IPS-11a (cell line): ENCODE results near the gene ABCG4.
"Not testable (repeated sequence)": the region's sequence is repeated elsewhere in the genome, so short reads cannot be mapped to it uniquely, and the experiment has no call there.

ENCODE experiments used
- H3K4me3 ChIP-seq: one replicate; pipeline ENCODE4 v1.5.1; 2013; ENCODE audit warnings: low read depth, low read length, control low read depth

Gene ABCG4

DNA sequence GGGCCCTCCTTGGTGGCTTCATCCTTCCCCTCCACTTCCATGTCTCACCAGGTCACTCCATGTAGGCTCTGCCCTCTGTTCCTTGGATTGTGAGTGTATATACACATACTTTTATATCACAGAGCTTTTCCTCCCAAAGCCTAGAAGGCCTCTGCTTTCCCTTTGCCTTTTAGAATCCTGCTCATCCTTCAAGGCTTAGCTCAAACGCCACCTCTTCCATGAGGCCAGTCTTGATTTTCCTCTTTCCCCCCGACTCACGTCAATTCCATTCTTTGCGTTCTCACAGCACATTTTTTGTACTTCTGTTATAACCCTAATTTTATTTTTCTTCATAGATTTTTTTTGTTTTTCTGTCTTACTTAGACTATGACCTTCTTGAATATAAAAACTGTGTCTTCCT, 3.8 kb downstream of the ABCG4 start:
- H3K4me3 ChIP-seq, result no peak overlapping the region

DNA sequence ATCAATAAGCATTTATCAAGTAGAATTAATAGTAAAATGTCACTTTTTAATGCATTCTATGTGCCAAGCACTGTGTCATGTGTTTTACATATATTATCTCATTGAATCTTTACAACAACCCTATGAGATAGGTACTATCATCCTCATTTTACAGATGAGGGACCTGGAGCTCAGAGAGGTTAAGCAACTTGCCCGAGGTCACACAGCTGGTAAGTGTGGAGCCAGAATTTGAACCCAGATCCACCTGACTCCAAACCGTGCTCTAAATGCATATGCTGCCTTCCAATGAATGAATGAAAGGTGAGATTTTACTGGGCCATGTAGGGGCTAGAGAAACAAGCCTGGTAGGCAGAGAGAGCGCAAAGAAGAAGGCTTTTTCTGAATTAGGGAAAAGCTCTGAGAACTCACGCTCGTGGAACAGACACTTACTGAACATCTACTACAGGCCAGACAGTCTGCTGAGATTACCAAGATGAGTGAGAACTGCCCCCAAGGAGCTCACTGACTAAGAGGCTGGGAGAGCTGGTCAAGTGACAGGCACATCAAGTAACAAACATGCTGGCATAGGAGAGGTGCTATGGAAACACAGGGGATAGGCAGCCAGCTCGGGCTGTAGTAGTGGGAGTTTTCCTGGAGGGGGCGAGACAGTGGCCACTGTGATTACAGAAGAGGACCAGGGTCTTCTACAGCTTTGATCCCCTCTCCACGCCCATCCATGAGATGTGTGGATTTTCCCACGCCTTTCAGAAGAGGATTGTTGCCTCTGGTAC, 4.4 kb downstream of the ABCG4 start:
- no peak overlapping the region for H3K4me3 ChIP-seq

DNA sequence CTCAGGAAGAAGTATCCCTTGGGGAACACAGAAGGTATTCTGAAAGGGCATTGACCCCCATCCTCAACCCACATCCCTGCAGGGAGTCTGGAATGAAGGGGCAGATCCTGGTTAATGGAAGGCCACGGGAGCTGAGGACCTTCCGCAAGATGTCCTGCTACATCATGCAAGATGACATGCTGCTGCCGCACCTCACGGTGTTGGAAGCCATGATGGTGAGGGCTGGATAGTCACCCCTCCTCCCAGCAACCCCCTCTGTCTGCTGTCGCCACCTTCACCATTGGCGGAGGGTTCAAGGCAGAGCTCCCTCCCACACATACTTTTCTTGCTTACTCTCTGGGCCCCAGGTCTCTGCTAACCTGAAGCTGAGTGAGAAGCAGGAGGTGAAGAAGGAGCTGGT, 5.3 kb downstream of the ABCG4 start:
- no peak overlapping the region for H3K4me3 ChIP-seq

DNA sequence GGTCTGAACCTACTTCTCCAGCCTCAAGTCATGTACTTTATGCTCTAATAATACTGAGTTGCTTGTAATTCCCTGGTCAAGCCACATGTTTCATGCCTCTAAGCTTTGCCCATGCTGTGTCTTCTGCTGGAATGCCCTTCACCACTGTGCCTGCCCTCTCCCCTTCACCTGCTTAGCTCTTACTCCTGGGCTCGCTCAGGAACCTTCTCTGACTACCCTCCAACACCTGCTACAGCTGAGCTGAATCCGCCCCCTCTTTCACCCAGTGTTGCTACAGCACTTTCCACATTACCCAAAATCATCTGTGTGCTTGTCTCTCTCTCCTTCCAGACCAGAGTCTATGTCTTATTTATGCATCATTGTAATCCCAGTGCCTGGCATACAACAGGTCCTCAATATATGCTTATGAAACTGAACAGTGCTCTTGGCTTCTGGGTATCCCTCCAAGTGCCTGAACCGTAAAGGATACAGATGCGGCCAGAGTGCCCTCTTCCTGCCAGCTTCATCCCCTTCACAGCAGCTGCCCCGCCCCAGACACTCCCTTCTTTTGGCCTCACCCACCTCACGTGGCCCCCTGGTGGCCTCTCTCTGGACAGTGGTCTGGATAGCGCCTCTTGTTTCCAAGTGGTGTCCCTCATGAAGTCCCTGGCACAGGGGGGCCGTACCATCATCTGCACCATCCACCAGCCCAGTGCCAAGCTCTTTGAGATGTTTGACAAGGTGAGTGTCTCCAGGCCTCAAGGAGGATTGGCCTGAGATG, 7.1 kb downstream of the ABCG4 start:
- no peak overlapping the region for H3K4me3 ChIP-seq

DNA sequence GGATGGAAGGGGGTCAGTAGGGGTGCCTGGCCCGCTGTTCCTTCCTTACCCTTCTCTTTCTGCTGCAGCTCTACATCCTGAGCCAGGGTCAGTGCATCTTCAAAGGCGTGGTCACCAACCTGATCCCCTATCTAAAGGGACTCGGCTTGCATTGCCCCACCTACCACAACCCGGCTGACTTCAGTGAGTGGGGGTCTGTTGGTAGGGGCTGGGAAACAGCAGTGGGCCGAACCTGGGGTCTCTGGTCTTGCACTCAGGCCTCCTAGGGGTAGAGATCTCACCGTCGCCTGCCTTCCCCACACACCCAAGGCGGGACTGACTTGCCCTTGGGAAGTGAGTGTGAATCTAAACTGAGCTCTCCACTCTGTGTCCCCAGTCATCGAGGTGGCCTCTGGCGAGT, 7.6 kb downstream of the ABCG4 start:
- H3K4me3 ChIP-seq, result no peak overlapping the region

DNA sequence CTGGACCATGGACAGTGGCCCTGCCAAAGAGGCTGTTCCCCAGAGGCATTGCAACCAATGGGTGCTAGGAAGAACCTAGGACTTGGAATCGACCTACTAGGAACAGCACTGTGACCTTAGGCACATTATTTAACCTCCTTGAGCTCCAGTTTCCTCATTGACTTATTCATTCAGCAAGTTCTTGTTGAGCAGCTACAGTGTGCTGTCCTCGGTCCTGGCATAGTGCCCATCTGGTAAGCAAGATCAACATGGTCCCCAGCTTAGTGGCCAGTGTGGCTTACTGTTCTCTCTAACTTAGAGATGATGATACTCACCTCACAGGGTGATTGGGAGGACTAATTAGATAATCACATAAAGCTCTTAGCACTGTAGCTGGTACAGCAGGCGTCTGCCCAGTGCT, 8.2 kb downstream of the ABCG4 start:
- H3K4me3 ChIP-seq, result no peak overlapping the region

DNA sequence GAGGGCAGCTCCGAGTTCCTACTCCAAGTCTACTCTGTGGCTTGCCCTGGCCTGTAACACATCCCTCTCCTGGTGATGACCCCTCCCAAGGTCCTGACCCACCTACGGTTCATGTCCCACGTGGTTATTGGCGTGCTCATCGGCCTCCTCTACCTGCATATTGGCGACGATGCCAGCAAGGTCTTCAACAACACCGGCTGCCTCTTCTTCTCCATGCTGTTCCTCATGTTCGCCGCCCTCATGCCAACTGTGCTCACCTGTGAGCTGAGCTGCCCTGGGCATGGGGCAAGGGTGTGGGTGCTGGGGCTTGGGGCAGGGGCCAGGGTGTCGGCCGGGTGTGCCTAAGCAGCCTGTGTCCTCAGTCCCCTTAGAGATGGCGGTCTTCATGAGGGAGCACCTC, 9.6 kb downstream of the ABCG4 start:
- H3K4me3 ChIP-seq, result no peak overlapping the region

DNA sequence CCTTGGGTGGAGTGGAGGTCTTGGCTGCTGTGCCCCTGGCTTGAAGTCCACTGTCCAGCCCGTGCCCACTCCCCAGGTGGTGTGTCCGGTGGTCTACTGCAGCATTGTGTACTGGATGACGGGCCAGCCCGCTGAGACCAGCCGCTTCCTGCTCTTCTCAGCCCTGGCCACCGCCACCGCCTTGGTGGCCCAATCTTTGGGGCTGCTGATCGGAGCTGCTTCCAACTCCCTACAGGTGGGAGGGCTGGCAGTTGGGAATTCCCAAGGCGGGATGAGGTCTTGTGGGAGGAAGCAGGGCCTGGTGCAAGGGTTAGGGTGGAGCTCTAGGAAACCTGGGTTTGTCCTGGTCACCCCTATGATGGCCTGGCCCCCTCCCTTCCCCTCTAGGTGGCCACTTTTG, 11.3 kb downstream of the ABCG4 start:
- H3K4me3 ChIP-seq, result no peak overlapping the region

DNA sequence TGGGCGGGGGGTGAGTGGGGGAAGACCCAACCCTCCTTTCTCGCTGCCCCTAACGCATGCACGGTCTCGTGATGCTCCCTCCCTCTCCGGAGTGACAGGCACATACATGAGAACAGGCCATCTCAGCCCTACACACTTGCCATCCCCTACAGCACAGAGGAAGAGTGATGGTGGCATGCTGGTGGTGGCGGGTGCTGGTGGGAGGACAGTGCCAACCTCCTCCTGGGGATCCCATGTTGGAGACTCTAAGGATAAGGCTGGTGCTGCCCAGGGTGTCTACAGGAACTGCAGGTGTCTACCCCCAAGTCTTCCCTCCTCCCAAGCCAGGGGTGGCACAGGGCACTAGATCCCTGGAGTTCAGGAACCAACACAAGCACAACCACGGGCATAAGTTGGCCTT, 13.0 kb downstream of the ABCG4 start:
- no peak overlapping the region for H3K4me3 ChIP-seq

DNA sequence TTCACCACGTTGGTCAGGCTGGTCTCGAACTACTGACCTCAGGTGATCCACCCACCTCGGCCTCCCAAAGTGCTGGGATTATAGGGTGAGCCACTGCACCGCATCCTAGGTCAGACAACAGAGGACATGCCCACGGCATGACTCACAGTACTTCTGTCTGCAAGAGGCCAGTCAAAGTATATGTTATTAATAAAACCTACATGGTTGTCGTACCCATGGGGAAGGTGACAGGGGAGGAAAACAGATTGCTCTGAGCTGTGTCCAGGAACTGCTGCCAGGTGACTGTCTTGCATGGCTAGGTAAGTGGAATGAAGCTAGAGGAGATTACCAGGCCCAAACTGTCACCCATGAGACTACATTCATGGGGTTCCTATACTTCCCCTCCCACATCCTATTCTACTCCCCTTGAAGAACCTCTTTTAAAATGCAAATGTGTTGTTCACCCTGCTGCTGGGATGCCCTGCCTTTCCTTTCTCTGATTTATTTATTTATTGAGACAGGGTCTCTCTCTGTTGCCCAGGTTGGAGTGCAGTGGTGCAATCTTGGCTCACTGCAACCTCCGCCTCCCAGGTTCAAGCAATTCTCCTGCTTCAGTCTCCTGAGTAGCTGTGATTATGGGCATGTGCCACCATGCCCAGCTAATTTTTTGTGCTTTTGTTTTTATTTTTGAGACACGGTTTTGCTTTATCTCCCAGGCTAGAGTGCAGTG, 17.7 kb downstream of the ABCG4 start:
- H3K4me3 ChIP-seq, result no peak overlapping the region

DNA sequence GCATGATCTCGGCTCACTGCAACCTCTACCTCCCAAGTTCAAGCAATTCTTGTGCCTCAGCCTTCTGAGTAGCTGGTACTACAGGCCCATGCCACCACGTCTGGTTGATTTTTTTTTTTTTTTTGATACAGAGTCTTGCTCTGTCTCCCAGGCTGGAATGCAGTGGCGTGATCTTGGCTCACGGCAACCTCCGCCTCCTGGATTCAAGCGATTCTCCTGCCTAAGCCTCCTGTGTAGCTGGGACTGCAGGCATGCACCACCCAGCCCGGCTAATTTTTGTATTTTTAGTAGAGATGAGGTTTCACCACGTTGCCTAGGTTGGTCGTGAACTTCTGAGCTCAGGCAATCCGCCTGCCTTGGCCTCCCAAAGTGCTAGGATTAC, 18.2 kb downstream of the ABCG4 start:
- not testable (repeated sequence) for H3K4me3 ChIP-seq

DNA sequence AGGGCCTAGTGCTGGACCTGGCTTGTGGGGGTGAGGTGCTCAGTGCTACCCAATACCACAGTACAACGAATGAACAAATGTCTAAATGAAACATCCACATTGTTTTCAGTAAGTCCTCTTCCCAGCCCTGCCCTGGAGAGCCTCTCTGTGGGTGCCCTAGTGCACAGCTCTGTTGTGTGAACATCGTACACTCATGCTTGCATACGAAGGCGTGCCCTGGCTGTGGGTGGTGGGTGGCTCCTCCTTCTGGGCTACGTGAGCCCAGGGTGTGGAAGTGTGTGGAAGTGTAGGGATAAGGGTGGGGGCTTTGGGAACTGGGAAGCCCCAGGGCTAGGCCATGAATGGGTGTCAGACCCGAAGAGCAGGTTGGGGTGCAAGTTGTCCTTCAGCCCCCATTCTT, 19.1 kb downstream of the ABCG4 start:
- no peak overlapping the region for H3K4me3 ChIP-seq

DNA sequence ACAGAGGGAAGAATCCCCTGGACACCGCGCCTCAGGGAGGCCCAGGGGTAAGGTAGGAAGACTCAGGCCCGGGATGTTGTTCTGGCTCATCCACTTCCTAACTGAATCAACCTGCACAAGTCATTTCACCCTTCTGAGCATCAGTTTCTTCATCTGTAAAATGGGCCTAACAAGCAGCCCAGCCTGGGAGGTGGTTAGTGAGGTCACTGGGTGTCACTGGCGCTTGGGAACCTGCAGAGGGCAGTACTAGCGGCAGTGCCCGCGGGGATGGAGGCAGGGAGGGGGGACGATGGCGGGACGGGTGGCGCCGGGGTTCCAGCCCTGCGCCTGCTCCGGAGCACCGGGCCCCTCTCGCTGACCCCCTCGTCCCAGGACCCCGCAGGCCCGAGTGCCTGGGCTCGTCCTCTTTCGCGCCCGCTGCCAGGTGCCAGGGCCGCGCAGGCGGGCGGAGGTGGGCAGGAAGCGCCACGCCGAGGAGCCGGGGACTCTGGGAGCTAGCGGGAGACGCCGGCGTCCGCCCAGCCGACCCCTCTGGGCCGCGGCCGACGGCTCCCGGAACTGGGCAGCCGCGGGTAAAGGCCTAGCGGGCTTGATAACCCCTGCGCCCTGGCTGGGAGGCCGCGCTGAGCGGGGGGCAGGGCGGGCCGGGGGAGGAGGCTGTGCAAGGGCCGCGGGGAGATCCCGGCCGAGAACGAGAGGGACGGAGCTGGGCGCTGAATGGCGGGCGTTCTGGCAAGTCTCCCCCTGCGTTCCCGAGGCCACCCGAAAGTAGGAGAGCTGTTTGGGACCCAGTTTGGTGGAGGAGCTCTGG, 19.8 kb downstream of the ABCG4 start, which contains the start of gene NLRX1:
TSS of gene NLRX1 (plus strand) at position 255 of the 811 bp plus-strand sequence. CDS start 2,679 bp downstream, outside the sequence.
- H3K4me3 ChIP-seq, result peak within 1 kb of the TSS; percentile 84

DNA sequence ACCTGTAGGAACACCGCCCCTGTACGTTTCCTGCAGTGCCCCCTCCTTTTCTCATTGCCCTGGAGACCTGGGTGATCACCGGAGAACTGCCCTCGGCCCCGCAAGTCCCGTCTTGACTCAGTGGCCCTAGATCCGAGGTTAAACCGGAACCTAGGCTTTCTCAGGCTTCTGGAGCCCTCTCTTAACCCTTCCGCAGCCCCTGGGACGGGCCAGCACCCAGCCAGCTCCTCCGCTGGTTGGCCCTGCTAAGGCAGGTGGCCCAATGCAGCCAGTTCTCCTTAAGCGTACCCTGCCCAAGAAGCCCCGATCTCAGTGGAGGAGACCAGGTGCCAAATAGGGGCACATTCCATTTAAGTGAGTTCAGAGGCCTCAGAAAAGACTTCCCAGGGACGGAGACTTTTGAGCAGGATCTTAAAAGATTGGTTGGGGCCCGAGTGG, 20.4 kb downstream of the ABCG4 start:
- peak overlapping the region; percentile 84 for H3K4me3 ChIP-seq

DNA sequence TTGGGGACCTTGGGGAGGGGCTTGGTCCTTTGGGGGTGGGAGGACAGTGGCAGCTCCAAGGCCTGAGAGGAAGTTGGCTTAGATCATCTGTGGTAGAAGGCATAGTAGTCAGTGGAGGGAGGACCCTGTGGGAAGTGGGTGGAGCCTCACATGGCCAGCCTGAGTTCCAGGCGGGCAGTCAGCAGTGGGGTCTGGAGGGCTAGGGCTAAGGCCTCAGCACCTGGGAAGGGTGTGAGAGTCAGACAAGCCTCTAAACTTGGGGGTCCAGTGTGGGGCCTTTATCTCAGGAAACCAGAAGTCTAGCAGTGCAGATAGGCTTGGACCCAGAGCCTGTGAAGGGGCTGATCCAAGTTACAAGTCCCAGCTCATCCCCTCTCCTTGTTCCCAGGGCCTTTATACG, 23.7 kb downstream of the ABCG4 start:
- H3K4me3 ChIP-seq, result no peak overlapping the region

DNA sequence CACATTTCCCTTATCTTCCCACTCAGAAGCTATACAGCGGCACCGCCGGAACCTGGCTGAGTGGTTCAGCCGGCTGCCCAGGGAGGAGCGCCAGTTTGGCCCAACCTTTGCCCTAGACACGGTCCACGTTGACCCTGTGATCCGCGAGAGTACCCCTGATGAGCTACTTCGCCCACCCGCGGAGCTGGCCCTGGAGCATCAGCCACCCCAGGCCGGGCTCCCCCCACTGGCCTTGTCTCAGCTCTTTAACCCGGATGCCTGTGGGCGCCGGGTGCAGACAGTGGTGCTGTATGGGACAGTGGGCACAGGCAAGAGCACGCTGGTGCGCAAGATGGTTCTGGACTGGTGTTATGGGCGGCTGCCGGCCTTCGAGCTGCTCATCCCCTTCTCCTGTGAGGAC, 24.6 kb downstream of the ABCG4 start:
- no peak overlapping the region for H3K4me3 ChIP-seq

DNA sequence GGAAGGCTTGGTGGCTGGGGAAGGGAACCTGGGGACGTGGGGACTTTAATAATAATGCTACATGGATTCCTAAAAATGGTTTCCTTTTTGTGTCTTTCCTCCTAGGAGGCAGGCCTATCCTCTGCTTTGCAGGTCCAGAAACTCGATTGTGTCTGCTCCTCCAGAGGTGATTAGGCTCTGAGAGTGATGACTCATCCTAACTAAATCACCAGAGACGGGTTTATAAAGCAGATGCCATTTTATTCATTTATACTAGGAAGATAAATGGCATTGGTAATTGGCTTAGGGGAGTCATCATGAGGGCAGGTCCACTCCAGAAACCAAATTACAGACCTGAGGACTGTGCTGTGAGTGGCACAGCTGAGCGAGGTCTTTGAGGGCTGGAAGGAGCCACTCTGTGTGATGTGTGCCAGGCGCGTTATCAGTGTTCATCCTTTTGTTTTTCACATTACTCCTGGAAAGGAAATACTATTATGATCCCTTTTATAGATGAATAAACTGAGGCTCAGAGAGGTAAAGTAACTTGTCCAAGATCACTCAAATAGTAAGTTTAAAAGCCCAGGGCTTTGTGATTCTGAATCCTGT, 26.7 kb downstream of the ABCG4 start:
- no peak overlapping the region for H3K4me3 ChIP-seq

DNA sequence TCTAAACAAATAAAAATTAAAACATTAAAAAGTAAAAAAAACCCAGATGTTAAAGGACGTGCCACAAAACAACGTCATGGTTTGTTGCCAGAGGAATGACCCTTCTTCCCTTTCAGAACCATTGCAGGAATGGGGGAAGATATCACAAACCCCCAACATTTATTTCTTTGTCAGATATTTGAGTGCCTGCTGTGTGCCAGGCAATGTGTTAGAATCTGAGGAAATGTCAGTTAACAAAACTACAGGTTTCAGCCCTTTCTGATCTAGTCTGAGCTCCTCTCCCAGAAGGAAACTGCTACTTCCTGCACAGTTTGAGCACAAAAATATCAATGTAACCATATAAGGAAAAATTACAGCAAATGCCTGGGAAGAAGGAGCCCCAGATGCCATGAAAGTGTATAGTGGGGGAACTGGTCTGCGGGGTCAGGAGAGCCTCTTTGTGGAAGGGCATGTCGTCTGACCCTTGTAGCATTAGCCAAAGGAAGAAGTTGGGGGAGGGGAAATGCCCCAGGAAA, 29.4 kb downstream of the ABCG4 start:
- no peak overlapping the region for H3K4me3 ChIP-seq

DNA sequence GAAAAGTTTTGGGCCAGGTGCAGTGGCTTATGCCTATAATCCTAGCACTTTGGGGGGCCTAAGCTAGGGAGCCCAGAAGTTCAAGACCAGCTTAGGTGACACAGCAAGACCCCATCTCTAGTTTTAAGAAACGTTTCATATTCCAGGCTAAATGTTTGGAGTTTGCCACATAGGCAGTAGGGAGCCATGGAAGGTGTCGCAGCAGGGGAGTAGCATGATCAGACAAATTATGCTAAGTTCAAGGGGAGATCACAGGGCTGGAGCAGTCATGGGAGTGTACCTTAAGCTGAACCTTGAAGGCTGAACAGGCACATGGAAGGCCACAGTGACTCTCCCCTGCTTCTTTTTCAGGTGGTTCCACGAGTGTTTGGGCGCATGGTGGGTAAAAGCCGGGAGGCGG, 30.5 kb downstream of the ABCG4 start:
- H3K4me3 ChIP-seq, result no peak overlapping the region

DNA sequence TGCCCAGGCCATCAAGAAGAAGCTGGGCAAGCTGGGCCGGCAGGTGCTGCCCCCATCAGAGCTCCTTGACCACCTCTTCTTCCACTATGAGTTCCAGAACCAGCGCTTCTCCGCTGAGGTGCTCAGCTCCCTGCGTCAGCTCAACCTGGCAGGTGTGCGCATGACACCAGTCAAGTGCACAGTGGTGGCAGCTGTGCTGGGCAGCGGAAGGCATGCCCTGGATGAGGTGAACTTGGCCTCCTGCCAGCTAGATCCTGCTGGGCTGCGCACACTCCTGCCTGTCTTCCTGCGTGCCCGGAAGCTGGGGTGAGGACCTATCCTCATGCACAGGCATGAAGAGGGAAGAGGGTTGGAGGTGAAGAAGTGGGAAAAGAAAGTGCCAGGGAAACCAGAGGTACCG, 31.1 kb downstream of the ABCG4 start:
- no peak overlapping the region for H3K4me3 ChIP-seq
